SK-N-SH (cell line): Measurements from ENCODE around the gene HID1. TPM values are rescaled to one million over a fixed set of nuclear protein-coding genes. Genes with fewer than 3 reads are reported as not detected.

ENCODE experiments used
- CTCF ChIA-PET: fragments of 300-600, 350-600 bp; formaldehyde crosslinking; extraction: SDS; loops from one replicate; lab custom pipeline; 2021; lab: Yijun Ruan, JAX
- POLR2A ChIA-PET: fragments of 350-600 bp; sonication (Branson Sonifier 250); formaldehyde crosslinking; extraction: SDS; loops from one replicate; lab custom pipeline; 2020; ENCODE audit warnings: antibody characterized with exemption, inconsistent platforms; lab: Yijun Ruan, JAX
- DNase-seq: peaks from one replicate; pipeline ENCODE4 v3.0.0; 2012
- H2AFZ ChIP-seq: fragments of 200-600 bp; sonication (generic); 2 replicates; pipeline ENCODE4 v1.8.1; 2016; ENCODE audit warnings: antibody characterized with exemption, mild to moderate bottlenecking, low read depth
- H3F3A ChIP-seq: fragments of 200-600 bp; sonication (generic); replicated peaks from 2 replicates; pipeline ENCODE3; 2016; ENCODE audit warnings: antibody characterized with exemption, mild to moderate bottlenecking; ENCODE audit not compliant: insufficient read depth
- H3K27ac ChIP-seq, 2 experiments: fragments of 200-500 bp in 1 of 2; fragments of 200-600 bp in 1 of 2; sonication (Bioruptor generic) in 1 of 2; sonication (generic), shearing (Covaris generic) in 1 of 2; 2 replicates each; pipeline versions ENCODE4 v1.5.1 to v1.6.1; 2014 to 2016; ENCODE audit warnings: low read depth in 2 of 2, inconsistent platforms in 1 of 2, low read length in 1 of 2, mild to moderate bottlenecking in 1 of 2, mixed read lengths in 1 of 2
- H3K27me3 ChIP-seq: fragments of 200-600 bp; sonication (generic), shearing (Covaris generic); 2 replicates; pipeline ENCODE4 v1.6.1; 2016; ENCODE audit warnings: mixed run types; ENCODE audit not compliant: insufficient read depth
- H3K36me3 ChIP-seq, 2 experiments: fragments of 200-500 bp in 1 of 2; fragments of 200-600 bp in 1 of 2; sonication (Bioruptor generic) in 1 of 2; sonication (generic) in 1 of 2; replicated peaks in 1 of 2; 2 replicates each; pipeline versions ENCODE3 to v1.5.1; 2014 to 2016; ENCODE audit warnings: low read length in 1 of 2, mild to moderate bottlenecking in 1 of 2; ENCODE audit not compliant: insufficient read depth in 2 of 2, control insufficient read depth in 1 of 2
- H3K4me1 ChIP-seq, 2 experiments: fragments of 200-500 bp in 1 of 2; fragments of 200-600 bp in 1 of 2; sonication (Bioruptor generic) in 1 of 2; sonication (generic), shearing (Covaris generic) in 1 of 2; 2 replicates each; pipeline versions ENCODE4 v1.5.1 to v1.6.1; 2014 to 2016; ENCODE audit warnings: low read depth in 1 of 2, low read length in 1 of 2, mixed run types in 1 of 2; ENCODE audit not compliant: insufficient read depth in 2 of 2, control insufficient read depth in 1 of 2
- H3K4me2 ChIP-seq: fragments of 200-600 bp; sonication (generic), shearing (Covaris generic); 2 replicates; pipeline ENCODE4 v1.6.1; 2017; ENCODE audit warnings: mixed run types
- H3K4me3 ChIP-seq, 2 experiments: fragments of 200-500 bp in 1 of 2; fragments of 200-600 bp in 1 of 2; sonication (Bioruptor generic) in 1 of 2; sonication (generic), shearing (Covaris generic) in 1 of 2; 2 replicates each; pipeline versions ENCODE4 v1.5.1 to v1.8.1; 2014 to 2016; ENCODE audit warnings: low read depth in 2 of 2, inconsistent platforms in 1 of 2, low read length in 1 of 2, mild to moderate bottlenecking in 1 of 2, mixed read lengths in 1 of 2, moderate library complexity in 1 of 2
- H3K79me2 ChIP-seq: fragments of 200-600 bp; sonication (generic); 2 replicates; pipeline ENCODE4 v1.8.1; 2017; ENCODE audit warnings: mild to moderate bottlenecking; ENCODE audit not compliant: insufficient read depth
- H3K9ac ChIP-seq: fragments of 200-600 bp; sonication (generic); 2 replicates; pipeline ENCODE4 v1.6.1; 2017; ENCODE audit warnings: mixed run types
- H3K9me2 ChIP-seq: fragments of 200-600 bp; sonication (generic); 2 replicates; pipeline ENCODE4 v1.6.1; 2017; ENCODE audit warnings: mixed run types
- H3K9me3 ChIP-seq: fragments of 200-600 bp; sonication (generic); 2 replicates; pipeline ENCODE4 v1.6.1; 2017; ENCODE audit warnings: mixed run types, mild to moderate bottlenecking, moderate library complexity
- H4K20me1 ChIP-seq: fragments of 200-600 bp; sonication (generic); 2 replicates; pipeline ENCODE4 v1.6.1; 2017; ENCODE audit warnings: mild to moderate bottlenecking, mixed run types; ENCODE audit not compliant: insufficient read depth
- ELF1 ChIP-seq: IDR thresholded peaks from 2 replicates; pipeline ENCODE4 v1.4.0; 2012
- FOSL2 ChIP-seq: IDR thresholded peaks from 2 replicates; pipeline ENCODE4 v1.4.0; 2012; ENCODE audit warnings: low read depth, mild to moderate bottlenecking, moderate library complexity, borderline replicate concordance
- FOXM1 ChIP-seq: IDR thresholded peaks from 2 replicates; pipeline ENCODE4 v1.4.0; 2012; ENCODE audit warnings: low read depth, mild to moderate bottlenecking
- GABPA ChIP-seq: IDR thresholded peaks from 2 replicates; pipeline ENCODE4 v1.4.0; 2012; ENCODE audit warnings: low read depth, mild to moderate bottlenecking
- JUND ChIP-seq: IDR thresholded peaks from 2 replicates; pipeline ENCODE4 v1.4.0; 2012
- MEF2A ChIP-seq: IDR thresholded peaks from 2 replicates; pipeline ENCODE4 v1.4.0; 2012; ENCODE audit warnings: low read depth, borderline replicate concordance
- POLR2AphosphoS5 ChIP-seq: IDR thresholded peaks from 2 replicates; pipeline ENCODE4 v1.6.1; 2012; ENCODE audit warnings: low read depth, low read length
- RXRA ChIP-seq: IDR thresholded peaks from 2 replicates; pipeline ENCODE4 v1.4.0; 2012; ENCODE audit warnings: low read depth, mild to moderate bottlenecking, borderline replicate concordance
- TAF1 ChIP-seq: IDR thresholded peaks from 2 replicates; pipeline ENCODE4 v1.6.1; 2012; ENCODE audit warnings: low read depth, mild to moderate bottlenecking, low read length, moderate library complexity, borderline replicate concordance
- WGBS: methylation state at CpG from one replicate; pipeline ENCODE4 v1.1.6; 2017; ENCODE audit warnings: low lambda C conversion rate; 5-methylcytosine and 5-hydroxymethylcytosine counted together
- polyA plus RNA-seq, 3 experiments: library from polyadenylated mRNA; depleted of rRNA; stranded (reverse); fragments of >200 nt; gene quantifications; 2 replicates each; pipeline ENCODE4 v1.2.3, GENCODE V29; 2012
- TF ChIP-seq, protein P1 (sequence below): fragments of 150-350 bp; IDR thresholded peaks from 2 replicates; pipeline ENCODE4 v1.6.1; 2016; ENCODE audit warnings: mild to moderate bottlenecking, low read depth, low read length
- TF ChIP-seq, protein P2 (sequence below): fragments of 200-600 bp; sonication (generic); IDR thresholded peaks from 2 replicates; pipeline ENCODE4 v1.6.1; 2017; ENCODE audit warnings: antibody characterized with exemption, mild to moderate bottlenecking, moderate library complexity
- TF ChIP-seq, protein P3 (sequence below): IDR thresholded peaks from 2 replicates; pipeline ENCODE4 v1.4.0; 2012; ENCODE audit warnings: low read depth, borderline replicate concordance
- TF ChIP-seq, protein P4 (sequence below): fragments of 150-350 bp; IDR thresholded peaks from 2 replicates; pipeline ENCODE4 v1.6.1; 2017; ENCODE audit warnings: antibody characterized with exemption, low read length, low read depth, borderline replicate concordance
- TF ChIP-seq, protein P5 (sequence below): IDR thresholded peaks from 2 replicates; pipeline ENCODE4 v1.4.0; 2012; ENCODE audit warnings: low read depth, borderline replicate concordance

HID1 gene
- polyA plus RNA-seq, 1 of the 3 experiments (the other 2 are of a cell fraction): 2.5 TPM

DNA sequence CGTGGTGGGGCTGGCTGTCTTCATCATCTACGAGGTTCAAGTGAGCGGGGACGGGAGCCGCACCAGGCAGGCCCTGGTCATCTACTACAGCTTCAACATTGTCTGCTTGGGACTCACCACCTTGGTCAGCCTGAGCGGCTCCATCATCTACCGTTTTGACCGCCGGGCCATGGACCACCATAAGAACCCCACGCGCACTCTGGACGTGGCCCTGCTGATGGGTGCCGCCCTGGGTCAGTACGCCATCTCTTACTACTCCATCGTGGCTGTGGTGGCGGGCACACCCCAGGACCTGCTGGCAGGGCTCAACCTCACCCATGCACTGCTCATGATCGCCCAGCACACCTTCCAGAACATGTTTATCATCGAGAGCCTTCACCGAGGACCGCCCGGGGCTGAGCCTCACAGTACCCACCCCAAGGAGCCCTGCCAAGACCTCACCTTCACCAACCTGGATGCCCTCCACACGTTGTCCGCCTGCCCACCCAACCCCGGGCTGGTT, 42.0 kb downstream of the HID1 start:
- POLR2A ChIA-PET: no interaction called here
- Histone ChIP-seq H3K9me2 (no peaks in the 10 kb centered on the region), H3F3A (no peaks in the 10 kb centered on the region), H3K27me3 (peaks cover 77% of the 10 kb centered on the region), H3K4me3 (no peak overlapping the region), H3K27ac (no peak overlapping the region), H3K79me2 (no peaks in the 10 kb centered on the region), H3K4me2 (no peak overlapping the region), H3K9ac (no peak overlapping the region), H2AFZ (no peak overlapping the region), H3K9me3 (no peaks in the 10 kb centered on the region), H3K4me1 (no peaks in the 10 kb centered on the region), H3K36me3 (no peaks in the 10 kb centered on the region), H4K20me1 (peaks cover 3% of the 10 kb centered on the region; the same call in 1 of the 2 replicates)
- TF ChIP-seq GABPA (no peak), JUND (no peak), FOXM1 (no peak)
- TF ChIP-seq, protein P1, sequence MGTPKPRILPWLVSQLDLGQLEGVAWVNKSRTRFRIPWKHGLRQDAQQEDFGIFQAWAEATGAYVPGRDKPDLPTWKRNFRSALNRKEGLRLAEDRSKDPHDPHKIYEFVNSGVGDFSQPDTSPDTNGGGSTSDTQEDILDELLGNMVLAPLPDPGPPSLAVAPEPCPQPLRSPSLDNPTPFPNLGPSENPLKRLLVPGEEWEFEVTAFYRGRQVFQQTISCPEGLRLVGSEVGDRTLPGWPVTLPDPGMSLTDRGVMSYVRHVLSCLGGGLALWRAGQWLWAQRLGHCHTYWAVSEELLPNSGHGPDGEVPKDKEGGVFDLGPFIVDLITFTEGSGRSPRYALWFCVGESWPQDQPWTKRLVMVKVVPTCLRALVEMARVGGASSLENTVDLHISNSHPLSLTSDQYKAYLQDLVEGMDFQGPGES: no peak
- WGBS: 82% methylated on average over 23 of the region's 24 CpGs
- no peak for DNase-seq
- CTCF ChIA-PET: interaction anchor here (0.9 to 12.1 kb wide), 4 partner anchors 27 to 161 kb away, joined by 3 to 286 read pairs (median 4); no protein-coding TSS in a partner anchor

DNA sequence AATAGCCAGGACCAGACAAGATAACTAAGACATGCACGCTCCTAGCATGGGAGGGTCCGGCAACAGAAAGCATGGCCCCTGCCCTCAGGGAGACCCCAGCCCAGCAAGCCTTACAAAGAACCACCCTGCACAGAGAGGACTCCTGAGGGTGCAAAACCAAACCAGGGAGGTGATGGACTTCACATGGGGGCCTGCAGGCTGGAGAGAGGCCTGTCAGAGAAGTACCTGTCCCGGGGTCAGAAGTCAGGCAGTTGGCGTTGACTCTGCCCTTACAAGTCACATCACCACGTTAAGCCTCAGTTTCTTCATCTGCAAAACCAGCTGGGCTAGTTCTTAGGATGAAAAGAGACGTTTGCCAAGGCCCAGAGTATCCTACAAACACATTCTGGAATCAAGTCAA, 43.8 kb downstream of the HID1 start:
- peaks cover 77% of the 10 kb centered on the region for H3K27me3 ChIP-seq
- no peak overlapping the region for H3K4me2 ChIP-seq
- ChIA-PET CTCF (interaction anchor here (10.1 to 12.1 kb wide), 2 partner anchors 20 to 30 kb away, joined by 104 to 286 read pairs; no protein-coding TSS in a partner anchor), POLR2A (no interaction called here)
- TF ChIP-seq FOSL2: no peak
- TF ChIP-seq, protein P2, sequence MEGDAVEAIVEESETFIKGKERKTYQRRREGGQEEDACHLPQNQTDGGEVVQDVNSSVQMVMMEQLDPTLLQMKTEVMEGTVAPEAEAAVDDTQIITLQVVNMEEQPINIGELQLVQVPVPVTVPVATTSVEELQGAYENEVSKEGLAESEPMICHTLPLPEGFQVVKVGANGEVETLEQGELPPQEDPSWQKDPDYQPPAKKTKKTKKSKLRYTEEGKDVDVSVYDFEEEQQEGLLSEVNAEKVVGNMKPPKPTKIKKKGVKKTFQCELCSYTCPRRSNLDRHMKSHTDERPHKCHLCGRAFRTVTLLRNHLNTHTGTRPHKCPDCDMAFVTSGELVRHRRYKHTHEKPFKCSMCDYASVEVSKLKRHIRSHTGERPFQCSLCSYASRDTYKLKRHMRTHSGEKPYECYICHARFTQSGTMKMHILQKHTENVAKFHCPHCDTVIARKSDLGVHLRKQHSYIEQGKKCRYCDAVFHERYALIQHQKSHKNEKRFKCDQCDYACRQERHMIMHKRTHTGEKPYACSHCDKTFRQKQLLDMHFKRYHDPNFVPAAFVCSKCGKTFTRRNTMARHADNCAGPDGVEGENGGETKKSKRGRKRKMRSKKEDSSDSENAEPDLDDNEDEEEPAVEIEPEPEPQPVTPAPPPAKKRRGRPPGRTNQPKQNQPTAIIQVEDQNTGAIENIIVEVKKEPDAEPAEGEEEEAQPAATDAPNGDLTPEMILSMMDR: no peak
- TF ChIP-seq, protein P3, sequence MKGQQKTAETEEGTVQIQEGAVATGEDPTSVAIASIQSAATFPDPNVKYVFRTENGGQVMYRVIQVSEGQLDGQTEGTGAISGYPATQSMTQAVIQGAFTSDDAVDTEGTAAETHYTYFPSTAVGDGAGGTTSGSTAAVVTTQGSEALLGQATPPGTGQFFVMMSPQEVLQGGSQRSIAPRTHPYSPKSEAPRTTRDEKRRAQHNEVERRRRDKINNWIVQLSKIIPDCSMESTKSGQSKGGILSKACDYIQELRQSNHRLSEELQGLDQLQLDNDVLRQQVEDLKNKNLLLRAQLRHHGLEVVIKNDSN: no peak
- TF ChIP-seq, protein P1: no peak
- no peak for TF ChIP-seq GABPA
- TF ChIP-seq, protein P4, sequence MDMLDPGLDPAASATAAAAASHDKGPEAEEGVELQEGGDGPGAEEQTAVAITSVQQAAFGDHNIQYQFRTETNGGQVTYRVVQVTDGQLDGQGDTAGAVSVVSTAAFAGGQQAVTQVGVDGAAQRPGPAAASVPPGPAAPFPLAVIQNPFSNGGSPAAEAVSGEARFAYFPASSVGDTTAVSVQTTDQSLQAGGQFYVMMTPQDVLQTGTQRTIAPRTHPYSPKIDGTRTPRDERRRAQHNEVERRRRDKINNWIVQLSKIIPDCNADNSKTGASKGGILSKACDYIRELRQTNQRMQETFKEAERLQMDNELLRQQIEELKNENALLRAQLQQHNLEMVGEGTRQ: no peak
- no peak for TF ChIP-seq ELF1
- TF ChIP-seq FOXM1: no peak
- TF ChIP-seq POLR2AphosphoS5: no peak
- no peak for TF ChIP-seq RXRA
- TF ChIP-seq, protein P5, sequence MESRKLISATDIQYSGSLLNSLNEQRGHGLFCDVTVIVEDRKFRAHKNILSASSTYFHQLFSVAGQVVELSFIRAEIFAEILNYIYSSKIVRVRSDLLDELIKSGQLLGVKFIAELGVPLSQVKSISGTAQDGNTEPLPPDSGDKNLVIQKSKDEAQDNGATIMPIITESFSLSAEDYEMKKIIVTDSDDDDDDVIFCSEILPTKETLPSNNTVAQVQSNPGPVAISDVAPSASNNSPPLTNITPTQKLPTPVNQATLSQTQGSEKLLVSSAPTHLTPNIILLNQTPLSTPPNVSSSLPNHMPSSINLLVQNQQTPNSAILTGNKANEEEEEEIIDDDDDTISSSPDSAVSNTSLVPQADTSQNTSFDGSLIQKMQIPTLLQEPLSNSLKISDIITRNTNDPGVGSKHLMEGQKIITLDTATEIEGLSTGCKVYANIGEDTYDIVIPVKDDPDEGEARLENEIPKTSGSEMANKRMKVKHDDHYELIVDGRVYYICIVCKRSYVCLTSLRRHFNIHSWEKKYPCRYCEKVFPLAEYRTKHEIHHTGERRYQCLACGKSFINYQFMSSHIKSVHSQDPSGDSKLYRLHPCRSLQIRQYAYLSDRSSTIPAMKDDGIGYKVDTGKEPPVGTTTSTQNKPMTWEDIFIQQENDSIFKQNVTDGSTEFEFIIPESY: no peak
- TF ChIP-seq MEF2A: no peak
- TF ChIP-seq TAF1: no peak
- H3K4me3 ChIP-seq: no peak overlapping the region
- no peaks in the 10 kb centered on the region for H3F3A ChIP-seq
- H3K9me3 ChIP-seq: no peaks in the 10 kb centered on the region
- no peak overlapping the region for H3K27ac ChIP-seq
- no peak overlapping the region for H3K9ac ChIP-seq
- no peak for DNase-seq
- H3K4me1 ChIP-seq: peaks cover 0 to 10% of the 10 kb centered on the region in 2 experiments; a peak in 1 of 4 replicates
- no peaks in the 10 kb centered on the region for H3K79me2 ChIP-seq
- 44% methylated on average over 6 of the region's 6 CpGs for WGBS
- no peaks in the 10 kb centered on the region for H3K36me3 ChIP-seq
- H3K9me2 ChIP-seq: no peaks in the 10 kb centered on the region
- no peak overlapping the region for H2AFZ ChIP-seq
- H4K20me1 ChIP-seq: peaks cover 3% of the 10 kb centered on the region; the same call in 1 of the 2 replicates
